ENCODE measurements around the gene SLC25A25.

Gene SLC25A25

DNA sequence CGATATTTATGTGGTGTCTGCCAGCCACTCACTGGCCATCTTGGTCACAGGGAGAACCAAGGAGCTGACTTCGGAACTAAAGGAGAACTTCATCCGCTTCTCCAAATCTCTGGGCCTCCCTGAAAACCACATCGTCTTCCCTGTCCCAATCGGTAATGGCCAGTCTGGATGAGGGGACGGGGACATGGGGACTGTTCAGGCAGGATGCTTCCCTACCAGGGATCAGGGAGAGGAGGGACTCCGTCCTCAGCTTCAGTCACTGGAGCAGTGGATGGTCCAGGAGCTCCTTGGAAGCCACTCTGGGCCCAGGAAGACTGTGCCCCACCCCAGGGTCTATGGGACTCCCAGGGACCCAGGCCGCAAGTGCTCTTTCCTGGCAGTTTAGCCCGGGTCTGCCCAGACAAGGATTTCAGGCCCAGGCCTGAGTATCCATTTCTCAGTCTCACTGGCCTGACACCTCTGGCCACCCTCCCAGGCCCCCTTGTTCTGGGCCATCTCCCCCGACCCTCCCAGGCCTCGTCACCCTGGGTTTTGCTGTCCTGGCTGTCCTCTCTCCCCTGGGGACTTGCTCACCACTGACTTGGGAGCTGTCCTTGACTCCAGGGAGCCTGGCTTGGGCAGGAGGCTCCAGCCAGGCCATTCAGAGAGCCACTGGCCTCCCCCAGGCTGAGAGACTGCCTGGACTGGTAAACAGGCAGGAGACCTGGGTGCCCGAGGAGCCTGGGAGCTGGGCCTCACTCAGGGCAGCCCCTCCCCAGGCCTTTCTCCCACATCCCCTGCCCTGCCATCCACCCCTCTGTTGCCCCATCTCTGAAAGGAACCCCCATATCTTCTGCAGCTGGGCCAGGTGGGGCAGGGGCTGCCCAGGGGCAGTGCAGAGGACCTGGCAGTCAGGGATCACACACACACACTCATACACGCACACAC is 84.4 kb downstream of the SLC25A25 start:
- H3K4me1 ChIP-seq (ENCODE audit: insufficient read depth, low read length) = peaks cover 3% of the 10 kb centered on the region; the same call in 1 of the 2 replicates
- H3K9me3 ChIP-seq (ENCODE audit: insufficient read depth, low read depth, low read length) = no peaks in the 10 kb centered on the region
- H3K4me3 ChIP-seq (ENCODE audit: low read length) = no peak overlapping the region
- no peak overlapping the region for H3K9ac ChIP-seq (ENCODE audit: low read depth, low read length)
- no peaks in the 10 kb centered on the region for H3K27me3 ChIP-seq (ENCODE audit: insufficient read depth, low read length)
- WGBS = 90% methylated on average over 13 of the region's 13 CpGs
- H3K36me3 ChIP-seq (ENCODE audit: insufficient read depth, low read length) = no peaks in the 10 kb centered on the region
- no peak overlapping the region for H3K27ac ChIP-seq (ENCODE audit: low read depth, low read length)

DNA sequence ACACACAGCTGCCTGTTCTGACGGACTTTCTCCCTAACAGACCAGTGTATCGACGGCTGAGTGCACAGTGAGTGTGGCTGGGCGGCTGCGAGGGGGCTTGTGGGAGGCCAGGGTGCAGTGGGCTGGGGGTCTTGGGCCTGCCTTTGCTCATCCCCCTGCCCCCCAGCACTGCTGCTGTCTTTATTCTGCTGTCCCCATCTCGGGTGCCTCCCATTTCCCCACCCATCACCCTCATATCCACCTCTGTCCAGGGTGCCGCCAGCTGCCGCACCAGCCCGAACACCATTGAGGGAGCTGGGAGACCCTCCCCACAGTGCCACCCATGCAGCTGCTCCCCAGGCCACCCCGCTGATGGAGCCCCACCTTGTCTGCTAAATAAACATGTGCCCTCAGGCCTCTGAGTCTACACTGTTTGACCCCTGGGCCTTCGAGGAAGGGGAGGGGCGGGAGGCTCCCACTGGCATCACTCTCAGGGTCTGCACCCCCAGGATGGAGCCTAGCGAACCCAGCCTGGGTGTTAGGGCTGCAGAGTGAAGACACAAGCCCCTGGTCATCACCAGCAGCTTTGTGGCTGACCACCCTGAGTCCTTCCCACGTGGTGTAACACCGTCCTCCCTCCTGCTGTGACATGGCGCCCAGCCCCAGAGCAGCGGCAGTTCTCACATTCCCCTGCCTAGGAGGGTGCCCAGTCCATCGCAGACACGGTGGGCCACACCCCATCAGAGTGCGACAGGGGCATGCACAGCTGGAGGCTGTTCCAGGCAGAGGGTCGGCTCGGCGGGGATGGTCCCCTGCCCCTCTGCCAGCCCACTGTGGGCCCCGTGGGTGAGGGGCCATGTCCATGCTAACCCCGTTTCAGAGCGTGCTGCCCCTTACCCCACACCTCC is 85.3 kb downstream of the SLC25A25 start:
- Histone ChIP-seq H3K4me1 (ENCODE audit: insufficient read depth, low read length) (peaks cover 3% of the 10 kb centered on the region; the same call in 1 of the 2 replicates), H3K27ac (ENCODE audit: low read depth, low read length) (no peak overlapping the region), H3K9ac (ENCODE audit: low read depth, low read length) (no peak overlapping the region), H3K4me3 (ENCODE audit: low read length) (no peak overlapping the region), H3K27me3 (ENCODE audit: insufficient read depth, low read length) (no peaks in the 10 kb centered on the region), H3K36me3 (ENCODE audit: insufficient read depth, low read length) (no peaks in the 10 kb centered on the region), H3K9me3 (ENCODE audit: insufficient read depth, low read depth, low read length) (no peaks in the 10 kb centered on the region)
- WGBS = 88% methylated on average over 26 of the region's 26 CpGs

DNA sequence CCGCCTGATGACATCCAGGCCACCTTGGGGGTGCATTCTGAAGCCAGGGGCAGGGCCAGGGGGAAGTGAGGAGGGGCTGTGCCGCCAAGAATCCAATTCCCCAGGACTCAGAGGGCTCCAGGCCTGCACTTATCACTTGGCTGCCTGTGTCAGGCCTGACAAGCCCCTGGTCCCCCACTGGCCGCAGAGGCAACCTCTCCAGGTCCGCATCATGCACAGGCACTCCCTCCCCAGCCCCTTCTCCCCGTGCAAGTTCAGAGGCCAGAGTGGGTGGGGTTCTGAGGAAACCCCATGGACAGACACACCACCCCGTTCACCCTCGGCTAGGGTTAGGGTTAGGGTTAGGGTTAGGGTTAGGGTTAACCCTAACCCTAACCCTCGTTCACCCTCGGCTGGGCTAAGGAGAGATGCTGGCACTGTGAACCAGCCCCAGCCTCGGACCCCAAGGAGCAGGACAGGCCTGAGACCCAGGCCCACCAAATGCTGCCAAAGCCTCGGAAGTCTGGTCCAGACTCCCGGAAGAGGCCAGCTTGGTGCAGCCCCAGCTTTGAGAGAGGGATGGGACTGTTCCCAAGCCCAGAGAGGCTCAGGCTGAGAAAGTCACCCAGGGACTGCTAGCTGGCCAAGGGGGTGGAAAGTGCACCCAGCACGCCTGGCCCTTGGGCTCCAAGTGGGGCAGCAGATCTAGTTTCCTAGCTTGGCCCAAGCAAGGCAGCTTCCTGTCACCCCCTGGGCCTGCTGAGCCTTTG is 86.1 kb downstream of the SLC25A25 start:
- Histone ChIP-seq H3K4me3 (ENCODE audit: low read length) (no peak overlapping the region), H3K27ac (ENCODE audit: low read depth, low read length) (no peak overlapping the region), H3K27me3 (ENCODE audit: insufficient read depth, low read length) (no peaks in the 10 kb centered on the region), H3K36me3 (ENCODE audit: insufficient read depth, low read length) (no peaks in the 10 kb centered on the region), H3K9me3 (ENCODE audit: insufficient read depth, low read depth, low read length) (no peaks in the 10 kb centered on the region), H3K9ac (ENCODE audit: low read depth, low read length) (no peak overlapping the region), H3K4me1 (ENCODE audit: insufficient read depth, low read length) (peaks cover 3% of the 10 kb centered on the region; the same call in 1 of the 2 replicates)
- 86% methylated on average over 12 of the region's 13 CpGs for WGBS

DNA sequence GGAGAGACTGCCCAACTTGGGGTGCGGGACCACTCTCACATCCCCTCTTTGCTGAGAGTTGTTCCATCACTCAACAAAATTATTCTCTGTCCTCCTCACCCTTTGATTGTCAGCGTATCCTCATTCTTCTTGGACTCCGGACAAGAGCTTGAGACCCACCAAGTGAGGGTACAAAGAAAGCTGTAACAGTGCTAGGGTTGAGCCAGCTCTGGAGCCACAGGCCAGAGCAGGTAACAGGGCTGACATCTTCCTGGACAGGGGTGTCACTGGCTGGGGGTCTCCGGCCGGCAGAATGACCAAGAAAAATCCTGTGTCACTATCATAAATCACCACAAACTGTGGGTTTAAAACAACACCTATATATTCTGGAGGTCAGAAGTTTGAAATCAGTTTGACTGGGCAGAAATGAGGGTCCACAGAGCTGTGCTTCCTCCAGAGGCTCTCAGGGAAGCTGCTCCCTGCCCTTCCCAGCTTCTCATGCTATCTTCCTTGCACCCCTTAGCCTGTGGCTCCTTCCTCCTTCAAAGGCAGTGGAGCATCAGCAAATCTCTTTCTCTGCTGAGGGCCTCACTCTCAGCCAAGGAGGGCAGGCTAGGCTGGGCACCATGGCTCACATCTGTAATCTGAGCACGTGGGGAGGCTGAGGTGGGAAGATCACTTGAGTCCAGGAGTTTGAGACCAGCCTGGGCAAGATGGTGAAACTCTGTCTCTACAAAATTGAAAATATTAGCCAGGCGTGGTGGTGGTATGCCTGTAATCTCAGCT is 87.9 kb downstream of the SLC25A25 start:
- Histone ChIP-seq H3K27ac (ENCODE audit: low read depth, low read length) (no peak overlapping the region), H3K9ac (ENCODE audit: low read depth, low read length) (no peak overlapping the region), H3K4me3 (ENCODE audit: low read length) (no peak overlapping the region), H3K9me3 (ENCODE audit: insufficient read depth, low read depth, low read length) (no peaks in the 10 kb centered on the region), H3K4me1 (ENCODE audit: insufficient read depth, low read length) (no peaks in the 10 kb centered on the region), H3K36me3 (ENCODE audit: insufficient read depth, low read length) (no peaks in the 10 kb centered on the region), H3K27me3 (ENCODE audit: insufficient read depth, low read length) (no peaks in the 10 kb centered on the region)
- WGBS = 95% methylated on average over 7 of the region's 7 CpGs
